Hepatocyte (in vitro differentiated cells): ENCODE data around the gene SUN3. TPM values are rescaled to one million over a fixed set of nuclear protein-coding genes. Genes with fewer than 3 reads are reported as not detected.

ENCODE experiments used
- DNase-seq: peaks from one replicate; pipeline ENCODE4 v3.0.0-alpha.2; 2016; ENCODE audit warnings: low spot score
- H2AFZ ChIP-seq: fragments of 200-600 bp; sonication (generic); 2 replicates; pipeline ENCODE4 v1.6.0; 2016; ENCODE audit warnings: antibody characterized with exemption, mild to moderate bottlenecking
- H3K27ac ChIP-seq: fragments of 200-600 bp; sonication (generic); 2 replicates; pipeline ENCODE4 v1.5.1; 2016; ENCODE audit warnings: mild to moderate bottlenecking
- H3K27me3 ChIP-seq: fragments of 200-600 bp; sonication (generic); 2 replicates; pipeline ENCODE4 v1.6.1; 2016
- H3K36me3 ChIP-seq: fragments of 200-600 bp; sonication (generic); replicated peaks from 2 replicates; pipeline ENCODE4 v1.5.1; 2016; ENCODE audit warnings: low read depth; ENCODE audit not compliant: insufficient read depth
- H3K4me1 ChIP-seq: fragments of 200-600 bp; sonication (generic); 2 replicates; pipeline ENCODE4 v1.5.1; 2016; ENCODE audit warnings: mild to moderate bottlenecking, moderate library complexity; ENCODE audit not compliant: insufficient read depth
- H3K4me2 ChIP-seq: fragments of 200-600 bp; sonication (generic); 2 replicates; pipeline ENCODE4 v1.6.0; 2016
- H3K4me3 ChIP-seq: fragments of 200-600 bp; sonication (generic); 2 replicates; pipeline ENCODE4 v1.5.1; 2016; ENCODE audit warnings: mild to moderate bottlenecking
- H3K79me2 ChIP-seq: fragments of 200-600 bp; sonication (generic); 2 replicates; pipeline ENCODE4 v1.6.0; 2017; ENCODE audit warnings: mild to moderate bottlenecking
- H3K9me2 ChIP-seq: fragments of 200-600 bp; sonication (generic); replicated peaks from 2 replicates; pipeline ENCODE4 v1.6.0; 2017; ENCODE audit warnings: mild to moderate bottlenecking; ENCODE audit not compliant: insufficient read depth
- H3K9me3 ChIP-seq: fragments of 200-600 bp; sonication (generic); 2 replicates; pipeline ENCODE4 v1.5.1; 2016; ENCODE audit warnings: low read depth, mild to moderate bottlenecking
- H4K20me1 ChIP-seq: fragments of 200-600 bp; sonication (generic); 2 replicates; pipeline ENCODE4 v1.6.0; 2016; ENCODE audit warnings: mild to moderate bottlenecking; ENCODE audit not compliant: insufficient read depth, poor library complexity, severe bottlenecking
- CTCF ChIP-seq: fragments of 200-600 bp; sonication (generic); IDR thresholded peaks from 2 replicates; pipeline ENCODE4 v1.5.1; 2016; ENCODE audit warnings: antibody characterized with exemption, mild to moderate bottlenecking; ENCODE audit not compliant: poor library complexity
- EZH2 ChIP-seq: fragments of 200-600 bp; sonication (generic); IDR thresholded peaks from 2 replicates; pipeline ENCODE4 v1.6.1; 2016; ENCODE audit warnings: antibody characterized with exemption, mild to moderate bottlenecking, borderline replicate concordance
- EZH2phosphoT487 ChIP-seq: fragments of 200-600 bp; sonication (generic); IDR thresholded peaks from one replicate; pipeline ENCODE4 v1.6.1; 2018; ENCODE audit warnings: antibody characterized with exemption, mild to moderate bottlenecking, low read depth, moderate library complexity; ENCODE audit not compliant: unreplicated experiment, severe bottlenecking
- WGBS: methylation state at CpG from one replicate; pipeline ENCODE4 v1.1.6; 2016; ENCODE audit warnings: low lambda C conversion rate; ENCODE audit errors: missing lambda C conversion rate; 5-methylcytosine and 5-hydroxymethylcytosine counted together
- polyA plus RNA-seq: library from polyadenylated mRNA; unstranded; fragments of >200 nt; fragmentation: Nextera tagmentation; extraction: Ambion mirVana; gene quantifications from 2 replicates; pipeline ENCODE4 v1.2.1, GENCODE V29; 2016
- total RNA-seq: library from RNA; depleted of rRNA; stranded (reverse); fragments of >200 nt; gene quantifications from 2 replicates; pipeline ENCODE4 v1.2.3, GENCODE V29; 2014

SUN3 gene
- total and polyA plus RNA-seq, 2 experiments from 2014 or later: not detected

GRCh38 chr7:48011951-48012350, 17.0 kb downstream of the SUN3 start:
- Histone ChIP-seq H3K27ac (no peak overlapping the region), H3K4me3 (no peak overlapping the region), H3K9me3 (no peaks in the 10 kb centered on the region), H3K4me2 (peak overlapping the region; percentile 37), H3K36me3 (no peaks in the 10 kb centered on the region), H4K20me1 (no peaks in the 10 kb centered on the region), H3K79me2 (no peaks in the 10 kb centered on the region), H3K27me3 (no peaks in the 10 kb centered on the region), H3K4me1 (no peaks in the 10 kb centered on the region), H3K9me2 (no peaks in the 10 kb centered on the region), H2AFZ (no peak overlapping the region)
- WGBS: 51% methylated on average over 3 of the region's 3 CpGs
- no peak for TF ChIP-seq EZH2
- TF ChIP-seq CTCF: no peak
- TF ChIP-seq EZH2phosphoT487: no peak
- no peak for DNase-seq

GRCh38 chr7:48011323-48011722, 17.6 kb downstream of the SUN3 start:
- H3K36me3 ChIP-seq: no peaks in the 10 kb centered on the region
- no peaks in the 10 kb centered on the region for H3K27me3 ChIP-seq
- no peak for TF ChIP-seq EZH2
- no peak for TF ChIP-seq CTCF
- TF ChIP-seq EZH2phosphoT487: no peak
- no peaks in the 10 kb centered on the region for H4K20me1 ChIP-seq
- no peaks in the 10 kb centered on the region for H3K9me3 ChIP-seq
- no peak overlapping the region for H2AFZ ChIP-seq
- DNase-seq: no peak
- H3K79me2 ChIP-seq: no peaks in the 10 kb centered on the region
- no peak overlapping the region for H3K4me2 ChIP-seq
- no peaks in the 10 kb centered on the region for H3K4me1 ChIP-seq
- no peak overlapping the region for H3K4me3 ChIP-seq
- H3K27ac ChIP-seq: no peak overlapping the region
- 65% methylated on average over 2 of the region's 2 CpGs for WGBS
- H3K9me2 ChIP-seq: no peaks in the 10 kb centered on the region

GRCh38 chr7:48009954-48010353, 19.0 kb downstream of the SUN3 start:
- H3K9me3 ChIP-seq: no peaks in the 10 kb centered on the region
- H3K36me3 ChIP-seq: no peaks in the 10 kb centered on the region
- no peaks in the 10 kb centered on the region for H4K20me1 ChIP-seq
- H3K79me2 ChIP-seq: no peaks in the 10 kb centered on the region
- H3K27ac ChIP-seq: no peak overlapping the region
- no peaks in the 10 kb centered on the region for H3K27me3 ChIP-seq
- no peaks in the 10 kb centered on the region for H3K9me2 ChIP-seq
- H3K4me1 ChIP-seq: no peaks in the 10 kb centered on the region
- H3K4me2 ChIP-seq: no peak overlapping the region
- no peak overlapping the region for H2AFZ ChIP-seq
- no peak overlapping the region for H3K4me3 ChIP-seq
- no peak for DNase-seq
- TF ChIP-seq CTCF (no peak), EZH2phosphoT487 (no peak), EZH2 (no peak)
- 89% methylated on average over 4 of the region's 4 CpGs for WGBS

GRCh38 chr7:48009257-48009656, 19.6 kb downstream of the SUN3 start:
- no peak for DNase-seq
- no peaks in the 10 kb centered on the region for H3K79me2 ChIP-seq
- TF ChIP-seq EZH2 (no peak), EZH2phosphoT487 (no peak), CTCF (no peak)
- no peaks in the 10 kb centered on the region for H3K36me3 ChIP-seq
- H3K4me2 ChIP-seq: no peak overlapping the region
- H3K9me2 ChIP-seq: no peaks in the 10 kb centered on the region
- WGBS: 87% methylated on average over 4 of the region's 4 CpGs
- H4K20me1 ChIP-seq: no peaks in the 10 kb centered on the region
- no peak overlapping the region for H2AFZ ChIP-seq
- no peak overlapping the region for H3K27ac ChIP-seq
- no peak overlapping the region for H3K4me3 ChIP-seq
- H3K9me3 ChIP-seq: no peaks in the 10 kb centered on the region
- H3K4me1 ChIP-seq: no peaks in the 10 kb centered on the region
- no peaks in the 10 kb centered on the region for H3K27me3 ChIP-seq
